ENCODE data around the gene STARD3. TPM values are rescaled to one million over a fixed set of nuclear protein-coding genes. Genes with fewer than 3 reads are reported as not detected.

STARD3 gene
- total and polyA plus RNA-seq, 4 donors, result 34.7 to 72.4 (median 46.9) TPM

DNA sequence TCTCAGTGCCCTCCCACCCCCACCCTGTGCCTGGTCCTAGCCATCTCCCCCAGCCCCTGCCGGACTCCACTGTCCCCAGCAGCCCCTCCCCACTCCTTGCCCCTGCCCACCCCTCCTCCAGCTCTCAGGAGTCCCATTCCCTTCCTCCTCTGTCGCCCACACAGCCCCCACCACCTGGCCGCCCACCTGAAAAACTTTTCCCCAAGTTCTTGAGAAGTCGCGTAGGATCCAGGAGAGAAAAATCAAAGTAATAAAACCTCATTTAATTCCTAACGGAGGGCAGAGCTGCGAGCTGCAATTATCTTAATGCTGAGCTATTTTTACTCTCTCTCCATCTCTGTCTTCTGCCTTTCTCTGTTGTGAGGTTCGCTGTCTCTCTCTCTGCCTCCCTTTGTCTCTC is 12.6 kb upstream of the STARD3 start:
- no peaks in the 10 kb centered on the region for H3K4me1 ChIP-seq (ENCODE audit: control insufficient read depth in 1 of 2, insufficient read depth in 2 of 2, low read length in 2 of 2)
- H3K27ac ChIP-seq (ENCODE audit: low read depth in 1 of 2, low read length in 2 of 2), result no peak overlapping the region
- intact Hi-C loops (cut with DNase I), result loop anchor here (5.0 kb wide), 2 partner anchors 48 to 108 kb away; partner anchors contain the start of gene MIEN1 (in 2 of the 2)
- WGBS, 2 donors, result 71 to 75% methylated on average over 8 of the region's 8 CpGs
- ATAC-seq (ENCODE audit: low FRiP score) (no peak), DNase-seq (no peak)
- H3K9me3 ChIP-seq (ENCODE audit: control insufficient read depth, low read length), result no peaks in the 10 kb centered on the region
- H3K27me3 ChIP-seq (ENCODE audit: control insufficient read depth in 1 of 2, insufficient read depth in 2 of 2, low read length in 1 of 2), result no peaks in the 10 kb centered on the region
- no peaks in the 10 kb centered on the region for H3K36me3 ChIP-seq (ENCODE audit: control insufficient read depth in 1 of 2, insufficient read depth in 2 of 2, low read length in 1 of 2)
- H3K4me3 ChIP-seq (ENCODE audit: low read length in 2 of 2), result no peak overlapping the region

DNA sequence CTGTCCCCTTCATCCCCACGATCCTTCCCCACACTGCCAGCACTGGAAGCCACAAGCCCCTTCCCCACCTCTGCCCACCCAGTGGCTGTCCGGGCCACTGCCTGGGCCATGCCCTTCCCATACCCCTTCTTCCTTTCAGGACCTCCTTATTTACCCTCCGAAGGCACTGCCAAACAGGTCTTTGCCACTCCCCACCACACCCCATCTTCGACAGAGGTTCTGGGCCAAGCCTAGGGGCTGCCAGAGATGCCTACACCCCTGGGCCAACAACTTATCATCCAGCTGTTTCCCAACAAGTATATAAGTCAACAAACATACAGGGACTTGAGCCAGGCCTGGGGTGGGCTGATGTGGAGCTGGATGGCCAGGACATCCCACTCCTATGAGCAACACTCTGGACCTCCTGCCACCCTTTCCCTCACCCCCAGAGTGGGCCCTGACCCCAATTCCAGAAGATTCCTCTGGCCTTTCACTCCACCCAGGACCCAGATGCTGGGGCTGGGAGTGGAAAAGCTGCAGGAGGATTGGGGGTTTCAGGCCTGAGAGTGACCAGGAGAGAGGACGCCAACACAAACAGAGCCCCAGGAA is 11.7 kb upstream of the STARD3 start:
- Histone ChIP-seq H3K4me3 (ENCODE audit: low read length in 2 of 2) (no peak overlapping the region), H3K27me3 (ENCODE audit: control insufficient read depth in 1 of 2, insufficient read depth in 2 of 2, low read length in 1 of 2) (no peaks in the 10 kb centered on the region), H3K27ac (ENCODE audit: low read depth in 1 of 2, low read length in 2 of 2) (no peak overlapping the region), H3K9me3 (ENCODE audit: control insufficient read depth, low read length) (no peaks in the 10 kb centered on the region), H3K4me1 (ENCODE audit: control insufficient read depth in 1 of 2, insufficient read depth in 2 of 2, low read length in 2 of 2) (no peaks in the 10 kb centered on the region), H3K36me3 (ENCODE audit: control insufficient read depth in 1 of 2, insufficient read depth in 2 of 2, low read length in 1 of 2) (no peaks in the 10 kb centered on the region)
- intact Hi-C loops (cut with DNase I), result no loop called here
- WGBS, 2 donors, result 63 to 77% methylated on average over 4 to 5 of the region's 5 CpGs
- ATAC-seq (ENCODE audit: low FRiP score) (no peak), DNase-seq (no peak)

DNA sequence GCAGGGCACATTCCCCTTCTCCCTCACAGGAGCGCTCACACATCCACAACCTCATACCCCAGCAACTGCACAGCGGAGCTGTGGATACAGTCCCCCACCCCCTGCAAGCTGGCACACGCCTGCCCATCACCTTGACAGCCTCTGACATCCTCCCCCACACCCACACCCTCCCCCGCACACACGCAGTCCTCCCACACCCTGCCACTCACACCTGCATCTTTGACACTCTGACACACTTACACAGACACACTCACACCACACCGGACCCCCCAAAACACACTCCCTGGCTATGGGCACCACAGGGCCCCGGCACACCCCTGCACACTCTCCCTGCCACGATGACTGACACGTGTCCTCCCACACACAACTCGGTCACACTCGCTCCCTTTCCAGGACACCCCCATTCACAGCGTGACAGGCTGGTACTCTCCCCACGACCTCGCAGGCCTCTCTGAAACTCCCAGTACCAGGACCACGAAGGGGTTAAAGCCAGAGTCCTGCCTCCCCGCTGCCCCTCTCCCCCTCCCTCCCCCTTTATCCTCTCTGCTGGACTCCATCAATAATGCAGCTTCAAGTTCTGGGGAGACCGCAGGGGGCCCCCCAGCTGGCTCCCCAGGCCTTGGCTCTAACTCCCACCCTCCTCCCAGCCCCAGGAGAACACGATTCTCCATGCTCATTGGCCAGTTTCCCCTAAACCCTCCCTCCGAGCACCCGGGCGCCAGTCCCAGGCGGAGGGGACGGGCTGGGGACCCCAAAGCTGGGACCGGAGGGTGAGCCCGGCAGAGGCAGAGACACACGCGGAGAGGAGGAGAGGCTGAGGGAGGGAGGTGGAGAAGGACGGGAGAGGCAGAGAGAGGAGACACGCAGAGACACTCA is 10.5 kb upstream of the STARD3 start, which contains the start of gene PPP1R1B:
Gene PPP1R1B (plus strand): TSS at position 782 of the 876 bp plus-strand sequence. CDS start 441 bp downstream, outside the sequence.
- Histone ChIP-seq H3K4me1 (ENCODE audit: control insufficient read depth in 1 of 2, insufficient read depth in 2 of 2, low read length in 2 of 2) (no peaks in the 10 kb centered on the region), H3K4me3 (ENCODE audit: low read length in 2 of 2) (peak within 1 kb of the TSS in 1 of 2 donors; percentile 4), H3K27ac (ENCODE audit: low read depth in 1 of 2, low read length in 2 of 2) (no peak within 1 kb of the TSS), H3K27me3 (ENCODE audit: control insufficient read depth in 1 of 2, insufficient read depth in 2 of 2, low read length in 1 of 2) (no peaks in the 10 kb centered on the region), H3K9me3 (ENCODE audit: control insufficient read depth, low read length) (no peaks in the 10 kb centered on the region), H3K36me3 (ENCODE audit: control insufficient read depth in 1 of 2, insufficient read depth in 2 of 2, low read length in 1 of 2) (no peaks in the 10 kb centered on the region)
- intact Hi-C loops (cut with DNase I), result no loop called here
- 16% methylated on average over 29 of the region's 29 CpGs for WGBS, 2 donors
- ATAC-seq (ENCODE audit: low FRiP score) (no peak), DNase-seq (no peak)

DNA sequence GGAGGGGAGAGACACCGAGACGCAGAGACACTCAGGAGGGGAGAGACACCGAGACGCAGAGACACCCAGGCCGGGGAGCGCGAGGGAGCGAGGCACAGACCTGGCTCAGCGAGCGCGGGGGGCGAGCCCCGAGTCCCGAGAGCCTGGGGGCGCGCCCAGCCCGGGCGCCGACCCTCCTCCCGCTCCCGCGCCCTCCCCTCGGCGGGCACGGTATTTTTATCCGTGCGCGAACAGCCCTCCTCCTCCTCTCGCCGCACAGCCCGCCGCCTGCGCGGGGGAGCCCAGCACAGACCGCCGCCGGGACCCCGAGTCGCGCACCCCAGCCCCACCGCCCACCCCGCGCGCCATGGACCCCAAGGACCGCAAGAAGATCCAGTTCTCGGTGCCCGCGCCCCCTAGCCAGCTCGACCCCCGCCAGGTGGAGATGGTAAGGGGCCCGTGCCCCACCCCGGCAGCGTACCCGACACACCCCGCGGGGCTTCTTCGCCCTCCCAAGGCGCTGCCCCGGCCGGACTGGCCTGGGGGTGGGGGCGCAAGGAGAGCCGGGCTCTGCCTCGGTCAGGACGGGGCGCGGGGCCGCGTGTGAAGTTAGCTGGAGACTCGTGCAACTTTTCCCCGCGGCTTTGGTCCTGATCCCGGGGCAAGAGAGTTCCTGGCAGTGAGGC is 9.8 kb upstream of the STARD3 start:
- intact Hi-C loops (cut with DNase I), result no loop called here
- no peaks in the 10 kb centered on the region for H3K27me3 ChIP-seq (ENCODE audit: control insufficient read depth in 1 of 2, insufficient read depth in 2 of 2, low read length in 1 of 2)
- ATAC-seq (ENCODE audit: low FRiP score) (no peak), DNase-seq (no peak)
- no peak overlapping the region for H3K27ac ChIP-seq (ENCODE audit: low read depth in 1 of 2, low read length in 2 of 2)
- no peaks in the 10 kb centered on the region for H3K36me3 ChIP-seq (ENCODE audit: control insufficient read depth in 1 of 2, insufficient read depth in 2 of 2, low read length in 1 of 2)
- H3K9me3 ChIP-seq (ENCODE audit: control insufficient read depth, low read length), result no peaks in the 10 kb centered on the region
- 2 to 4% methylated on average over 49 to 72 of the region's 72 CpGs for WGBS, 2 donors
- peak overlapping the region in 1 of 2 donors; percentile 4 for H3K4me3 ChIP-seq (ENCODE audit: low read length in 2 of 2)
- H3K4me1 ChIP-seq (ENCODE audit: control insufficient read depth in 1 of 2, insufficient read depth in 2 of 2, low read length in 2 of 2), result no peaks in the 10 kb centered on the region

DNA sequence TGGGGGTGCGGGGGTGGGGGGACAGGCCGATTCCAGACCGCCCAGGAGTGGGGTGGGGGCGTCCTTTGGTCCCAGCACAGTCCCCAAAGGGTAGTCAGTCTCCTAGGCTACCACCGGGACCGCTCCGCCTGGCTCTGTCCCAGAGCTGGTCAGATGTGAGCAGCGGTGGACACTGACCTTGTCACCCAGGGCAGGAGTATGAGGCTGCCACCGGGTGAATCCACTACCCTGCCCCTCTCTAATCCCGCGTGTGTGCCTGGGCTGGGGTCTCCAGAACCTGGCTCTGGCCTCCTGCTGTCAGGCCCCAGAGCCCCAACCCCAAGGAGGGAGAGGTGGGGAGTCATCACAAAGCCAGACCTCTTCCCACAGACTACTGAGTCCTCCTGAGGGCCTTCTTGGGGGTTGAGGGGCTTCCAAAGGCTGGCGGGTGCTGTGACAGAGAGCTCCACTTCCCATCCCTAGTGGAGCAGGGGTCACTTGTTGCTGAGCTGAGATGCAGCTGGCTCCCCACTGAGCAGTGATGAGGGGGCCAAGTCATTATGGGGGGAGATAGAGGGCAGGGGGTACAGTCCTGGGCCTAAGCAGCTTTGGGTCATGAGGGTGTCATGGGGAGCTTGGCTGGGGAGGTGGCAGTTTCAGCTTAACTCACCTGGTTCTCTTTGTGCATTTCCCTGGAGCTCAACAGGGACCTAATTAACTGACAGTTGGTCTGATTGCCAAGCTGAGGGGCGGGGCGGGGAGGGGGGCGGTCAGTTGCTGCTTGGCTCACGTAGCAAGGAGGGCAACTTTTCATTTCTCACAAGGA is 9.0 kb upstream of the STARD3 start:
- DNase-seq (no peak), ATAC-seq (ENCODE audit: low FRiP score) (no peak)
- WGBS, 2 donors, result 57 to 59% methylated on average over 16 of the region's 16 CpGs
- Histone ChIP-seq H3K36me3 (ENCODE audit: control insufficient read depth in 1 of 2, insufficient read depth in 2 of 2, low read length in 1 of 2) (no peaks in the 10 kb centered on the region), H3K4me1 (ENCODE audit: control insufficient read depth in 1 of 2, insufficient read depth in 2 of 2, low read length in 2 of 2) (no peaks in the 10 kb centered on the region), H3K27me3 (ENCODE audit: control insufficient read depth in 1 of 2, insufficient read depth in 2 of 2, low read length in 1 of 2) (no peaks in the 10 kb centered on the region), H3K27ac (ENCODE audit: low read depth in 1 of 2, low read length in 2 of 2) (no peak overlapping the region), H3K4me3 (ENCODE audit: low read length in 2 of 2) (no peak overlapping the region), H3K9me3 (ENCODE audit: control insufficient read depth, low read length) (no peaks in the 10 kb centered on the region)
- intact Hi-C loops (cut with DNase I), result no loop called here

DNA sequence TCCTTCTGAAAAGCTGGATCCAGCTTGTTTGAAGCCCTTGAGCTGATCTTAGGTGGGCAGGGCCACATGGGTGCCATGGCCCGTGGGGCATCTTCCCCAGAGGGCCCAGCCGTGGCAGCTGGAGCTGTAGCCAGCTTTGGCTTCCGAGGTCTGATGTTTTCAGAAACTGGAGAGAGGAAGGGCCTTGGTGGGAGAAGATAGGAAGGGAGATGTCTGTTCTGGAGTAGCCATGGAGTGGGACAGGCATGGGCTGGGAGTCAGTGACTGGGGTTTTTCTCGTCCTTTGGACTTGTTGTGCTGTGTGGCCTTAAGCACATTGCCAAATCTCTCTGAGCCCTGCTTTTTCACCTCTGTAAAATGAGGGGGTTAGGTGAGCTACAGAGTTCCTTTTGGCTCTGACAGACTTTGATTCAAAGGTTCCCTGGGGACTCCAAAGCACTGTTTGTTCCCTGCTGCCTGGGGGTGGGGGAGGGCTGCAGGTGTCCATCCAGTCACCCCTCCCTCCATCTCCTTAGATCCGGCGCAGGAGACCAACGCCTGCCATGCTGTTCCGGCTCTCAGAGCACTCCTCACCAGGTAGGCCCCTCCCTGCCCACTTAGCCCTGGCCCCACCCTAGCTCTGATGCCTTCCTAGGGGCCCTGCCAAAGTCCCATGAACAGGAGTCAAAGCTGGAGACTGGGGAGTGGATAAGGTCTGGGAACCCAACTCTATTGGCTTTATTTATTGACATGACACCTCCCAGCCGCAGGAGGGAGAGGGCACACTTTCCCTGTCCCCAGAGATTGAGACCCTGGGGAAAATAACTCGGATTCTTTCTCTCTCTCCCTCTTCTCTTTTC is 8.1 kb upstream of the STARD3 start:
- DNase-seq (no peak), ATAC-seq (ENCODE audit: low FRiP score) (no peak)
- Histone ChIP-seq H3K4me1 (ENCODE audit: control insufficient read depth in 1 of 2, insufficient read depth in 2 of 2, low read length in 2 of 2) (no peaks in the 10 kb centered on the region), H3K4me3 (ENCODE audit: low read length in 2 of 2) (no peak overlapping the region), H3K9me3 (ENCODE audit: control insufficient read depth, low read length) (no peaks in the 10 kb centered on the region), H3K27ac (ENCODE audit: low read depth in 1 of 2, low read length in 2 of 2) (no peak overlapping the region), H3K27me3 (ENCODE audit: control insufficient read depth in 1 of 2, insufficient read depth in 2 of 2, low read length in 1 of 2) (no peaks in the 10 kb centered on the region), H3K36me3 (ENCODE audit: control insufficient read depth in 1 of 2, insufficient read depth in 2 of 2, low read length in 1 of 2) (no peaks in the 10 kb centered on the region)
- 68 to 72% methylated on average over 10 of the region's 10 CpGs for WGBS, 2 donors
- intact Hi-C loops (cut with DNase I), result no loop called here

DNA sequence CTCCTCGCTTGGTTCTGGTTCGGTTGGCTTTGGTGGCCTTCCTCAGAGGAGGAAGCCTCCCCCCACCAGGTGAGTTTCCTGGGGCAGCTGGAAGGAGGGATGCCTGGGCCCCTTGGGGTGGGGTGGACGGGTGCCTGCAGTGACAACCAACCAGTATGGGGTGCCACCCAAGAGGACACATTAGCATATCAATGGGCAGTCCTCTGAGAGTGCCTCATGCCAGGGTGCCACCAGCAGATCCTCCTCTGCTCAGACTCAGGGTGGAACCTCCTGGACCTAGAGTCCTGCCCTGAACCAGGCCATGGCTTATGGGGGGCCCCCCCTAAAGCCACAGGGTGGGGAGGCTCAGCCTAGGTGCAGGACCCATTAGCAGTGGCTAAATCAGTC is 7.5 kb upstream of the STARD3 start:
- DNase-seq (no peak), ATAC-seq (ENCODE audit: low FRiP score) (no peak)
- intact Hi-C loops (cut with DNase I), result no loop called here
- WGBS, 2 donors, result 73 to 77% methylated on average over 3 of the region's 3 CpGs
- Histone ChIP-seq H3K36me3 (ENCODE audit: control insufficient read depth in 1 of 2, insufficient read depth in 2 of 2, low read length in 1 of 2) (no peaks in the 10 kb centered on the region), H3K4me1 (ENCODE audit: control insufficient read depth in 1 of 2, insufficient read depth in 2 of 2, low read length in 2 of 2) (no peaks in the 10 kb centered on the region), H3K27me3 (ENCODE audit: control insufficient read depth in 1 of 2, insufficient read depth in 2 of 2, low read length in 1 of 2) (no peaks in the 10 kb centered on the region), H3K4me3 (ENCODE audit: low read length in 2 of 2) (no peak overlapping the region), H3K27ac (ENCODE audit: low read depth in 1 of 2, low read length in 2 of 2) (no peak overlapping the region), H3K9me3 (ENCODE audit: control insufficient read depth, low read length) (no peaks in the 10 kb centered on the region)

DNA sequence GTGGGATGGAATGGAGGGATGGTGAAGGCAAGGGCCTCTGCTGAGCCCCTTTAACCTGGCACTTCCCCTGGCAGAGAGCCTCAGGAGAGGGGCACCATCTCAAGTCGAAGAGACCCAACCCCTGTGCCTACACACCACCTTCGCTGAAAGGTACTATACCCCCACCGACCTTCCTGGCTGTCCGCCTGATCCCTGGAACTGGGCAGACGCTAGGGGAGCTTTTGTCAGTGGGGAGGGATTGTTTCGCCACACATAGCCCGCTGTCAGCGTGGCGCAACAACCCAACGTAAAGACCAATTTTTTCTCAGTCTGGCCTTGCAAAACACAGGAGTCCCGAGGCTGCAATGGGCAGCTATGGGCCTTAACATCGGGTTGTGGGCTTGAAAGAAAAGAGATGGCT is 7.0 kb upstream of the STARD3 start:
- Histone ChIP-seq H3K4me3 (ENCODE audit: low read length in 2 of 2) (no peak overlapping the region), H3K36me3 (ENCODE audit: control insufficient read depth in 1 of 2, insufficient read depth in 2 of 2, low read length in 1 of 2) (no peaks in the 10 kb centered on the region), H3K9me3 (ENCODE audit: control insufficient read depth, low read length) (no peaks in the 10 kb centered on the region), H3K4me1 (ENCODE audit: control insufficient read depth in 1 of 2, insufficient read depth in 2 of 2, low read length in 2 of 2) (no peaks in the 10 kb centered on the region), H3K27ac (ENCODE audit: low read depth in 1 of 2, low read length in 2 of 2) (no peak overlapping the region), H3K27me3 (ENCODE audit: control insufficient read depth in 1 of 2, insufficient read depth in 2 of 2, low read length in 1 of 2) (no peaks in the 10 kb centered on the region)
- ATAC-seq (ENCODE audit: low FRiP score) (no peak), DNase-seq (no peak)
- 76 to 78% methylated on average over 12 of the region's 12 CpGs for WGBS, 2 donors
- intact Hi-C loops (cut with DNase I), result no loop called here
